ENCODE measurements around the gene LMO7. TPM values are rescaled to one million over a fixed set of nuclear protein-coding genes. Genes with fewer than 3 reads are reported as not detected.

LMO7 gene
- total and polyA plus RNA-seq, 2 of the 8 experiments (the other 6 are each of a cell fraction or from before 2014, with no cell fraction given): 8.1 to 28.3 TPM

- no peak overlapping the region for H2AK5ac ChIP-seq (ENCODE audit: low read depth, low read length)
- H2BK20ac ChIP-seq (ENCODE audit: low read length): no peak overlapping the region
- no peak overlapping the region for H3K9ac ChIP-seq (replicated peaks in 1 of 4; ENCODE audit: extremely low read depth in 1 of 4, low read depth in 3 of 4, low read length in 3 of 4)
- H3K9me3 ChIP-seq (ENCODE audit: insufficient read depth in 2 of 2, low read depth in 1 of 2, low read length in 1 of 2): peaks cover 0 to 4% of the 10 kb centered on the region in 2 experiments; a peak in 2 of 4 replicates
- no peak overlapping the region for H4K8ac ChIP-seq (ENCODE audit: extremely low read depth, insufficient read depth, low read length)
- FAIRE-seq: no peak
- H2BK120ac ChIP-seq (replicated peaks; ENCODE audit: low read depth, low read length): no peak overlapping the region
- H3K23ac ChIP-seq (ENCODE audit: insufficient read length): no peak overlapping the region
- no peak overlapping the region for H2BK5ac ChIP-seq (ENCODE audit: low read depth, low read length)
- no peak overlapping the region for H2BK15ac ChIP-seq (ENCODE audit: low read length)
- H3K27ac ChIP-seq (ENCODE audit: low read depth, low read length): no peak overlapping the region
- H3K23me2 ChIP-seq (ENCODE audit: low read depth, low read length): no peaks in the 10 kb centered on the region
- no peaks in the 10 kb centered on the region; a peak in 1 of 7 replicates for H3K4me1 ChIP-seq (replicated peaks in 1 of 4; ENCODE audit: control insufficient read depth in 3 of 4, insufficient read depth in 4 of 4, low read length in 3 of 4)
- ChIA-PET POLR2A (ENCODE audit: partially characterized antibody) (no interaction called here), CTCF (ENCODE audit: partially characterized antibody) (no interaction called here)
- no peak overlapping the region for H3K4ac ChIP-seq (replicated peaks; ENCODE audit: insufficient read length, low read depth, low read length)
- no peak overlapping the region for H3K4me2 ChIP-seq (ENCODE audit: insufficient read depth in 1 of 2, low read depth in 2 of 2, low read length in 2 of 2)
- H3K14ac ChIP-seq (ENCODE audit: insufficient read length): no peak overlapping the region
- no peak overlapping the region for H4K5ac ChIP-seq (ENCODE audit: insufficient read length, low read depth, low read length)
- no peaks in the 10 kb centered on the region for H3K79me2 ChIP-seq (ENCODE audit: control insufficient read depth in 1 of 2, insufficient read depth in 2 of 2, low read length in 2 of 2)
- no peaks in the 10 kb centered on the region for H3K36me3 ChIP-seq (ENCODE audit: control insufficient read depth in 2 of 4, insufficient read depth in 4 of 4, low read length in 3 of 4)
- TF ChIP-seq SUZ12 (IDR thresholded peaks at IDR 0.05; ENCODE audit: low read length) (no peak), JUND (IDR thresholded peaks at IDR 0.05; ENCODE audit: low read length) (no peak)
- H2BK12ac ChIP-seq (ENCODE audit: low read depth, low read length): no peak overlapping the region
- no peak overlapping the region for H3K56ac ChIP-seq (replicated peaks; ENCODE audit: insufficient read length, low read depth, low read length)
- no peak overlapping the region for H2AFZ ChIP-seq (ENCODE audit: low read length)
- H3K4me3 ChIP-seq (ENCODE audit: extremely low read depth in 1 of 4, insufficient read depth in 2 of 4, low read depth in 3 of 4, low read length in 4 of 4): no peak overlapping the region
- H3K27me3 ChIP-seq (replicated peaks in 1 of 4; ENCODE audit: control insufficient read depth in 3 of 4, extremely low read depth in 1 of 4, insufficient read depth in 3 of 4, low read length in 3 of 4): no peaks in the 10 kb centered on the region
- H3K79me1 ChIP-seq (ENCODE audit: low read depth, low read length): no peaks in the 10 kb centered on the region
- no peaks in the 10 kb centered on the region for H4K20me1 ChIP-seq (replicated peaks in 1 of 2; ENCODE audit: control insufficient read depth in 1 of 2, insufficient read depth in 2 of 2, low read length in 2 of 2)
- no peak overlapping the region for H4K91ac ChIP-seq (replicated peaks; ENCODE audit: insufficient read length, low read length)
- no peak overlapping the region for H3K18ac ChIP-seq (ENCODE audit: extremely low read depth, low read length)
- no peak for DNase-seq (ENCODE audit: low read depth in 1 of 2, low spot score in 2 of 2)
These were observed 149.0 kb downstream of the LMO7 start for GRCh38 chr13:75785130-75785529.
